MV-4-11 (cell line): ENCODE data around the gene GNL1.

Source experiments
- DNase-seq: peaks from one replicate; lab custom pipeline; 2025; lab: John Stamatoyannopoulos, UW

GNL1 gene

GRCh38 chr6:30556066-30556905 is at the start of gene GNL1:
Gene GNL1, minus strand, starts transcription at chr6:30556489. Its CDS starts 286 bp downstream, at chr6:30556203.
- peak; percentile 76 for DNase-seq

- DNase-seq, result no peak
Measured at GRCh38 chr6:30603961-30604360, 47.7 kb upstream of the GNL1 start.

GRCh38 chr6:30601815-30602641 is 45.7 kb upstream of the GNL1 start:
- DNase-seq, result no peak

GRCh38 chr6:30601436-30601814 is 45.1 kb upstream of the GNL1 start:
- DNase-seq, result no peak

- DNase-seq, result no peak
Measured at GRCh38 chr6:30600451-30600961, 44.2 kb upstream of the GNL1 start.

GRCh38 chr6:30599625-30600324 is 43.5 kb upstream of the GNL1 start:
- DNase-seq, result no peak

GRCh38 chr6:30598912-30599624 is 42.8 kb upstream of the GNL1 start:
- DNase-seq, result no peak

GRCh38 chr6:30597315-30598144 is 41.2 kb upstream of the GNL1 start:
- peak; percentile 61 for DNase-seq

GRCh38 chr6:30592287-30592686 is 36.0 kb upstream of the GNL1 start:
- no peak for DNase-seq

GRCh38 chr6:30591008-30591407 is 34.7 kb upstream of the GNL1 start:
- DNase-seq, result no peak

GRCh38 chr6:30590509-30590908 is 34.2 kb upstream of the GNL1 start:
- no peak for DNase-seq

- DNase-seq, result no peak
Measured at GRCh38 chr6:30589754-30590358, 33.6 kb upstream of the GNL1 start.

GRCh38 chr6:30583921-30584320 is 27.6 kb upstream of the GNL1 start:
- no peak for DNase-seq

GRCh38 chr6:30578051-30578450 is 21.8 kb upstream of the GNL1 start:
- DNase-seq, result no peak

GRCh38 chr6:30573113-30573512 is 16.8 kb upstream of the GNL1 start:
- no peak for DNase-seq

GRCh38 chr6:30572148-30572547 is 15.9 kb upstream of the GNL1 start:
- DNase-seq, result no peak

- no peak for DNase-seq
Measured at GRCh38 chr6:30571762-30572082, 15.4 kb upstream of the GNL1 start.

- peak; percentile 95 for DNase-seq
Measured at GRCh38 chr6:30571075-30571761, 14.9 kb upstream of the GNL1 start, which contains the start of gene ABCF1. Gene ABCF1, plus strand, starts transcription at chr6:30571442. Its CDS starts 46 bp downstream, at chr6:30571488.

- peak; percentile 49 for DNase-seq
Measured at GRCh38 chr6:30570740-30571074, 14.4 kb upstream of the GNL1 start.

- DNase-seq, result no peak
Measured at GRCh38 chr6:30570263-30570662, 14.0 kb upstream of the GNL1 start.
